IPS-18a (cell line): ENCODE data around the gene PLAA.

Experiments used
- H3K27ac ChIP-seq: one replicate; pipeline ENCODE4 v1.5.1; 2013; ENCODE audit warnings: low read length
- H3K27me3 ChIP-seq: one replicate; pipeline ENCODE4 v1.6.1; 2013; ENCODE audit warnings: mild to moderate bottlenecking, low read length; ENCODE audit not compliant: control insufficient read depth, insufficient read depth
- H3K36me3 ChIP-seq: one replicate; pipeline ENCODE4 v1.6.1; 2013; ENCODE audit warnings: low read depth, low read length; ENCODE audit not compliant: control insufficient read depth
- H3K4me1 ChIP-seq: one replicate; pipeline ENCODE4 v1.6.1; 2013; ENCODE audit warnings: low read depth, low read length; ENCODE audit not compliant: control insufficient read depth
- H3K4me3 ChIP-seq: one replicate; pipeline ENCODE4 v1.5.1; 2013; ENCODE audit warnings: low read length
- H3K9ac ChIP-seq: one replicate; pipeline ENCODE4 v1.6.1; 2013; ENCODE audit warnings: mild to moderate bottlenecking, low read length, moderate library complexity
- H3K9me3 ChIP-seq: one replicate; pipeline ENCODE4 v1.6.1; 2013; ENCODE audit warnings: low read depth, low read length; ENCODE audit not compliant: control insufficient read depth

The PLAA gene

GRCh38 chr9:26946753-26947727 lies at the start of gene PLAA:
Gene PLAA, minus strand, starts transcription at chr9:26947242. Its CDS starts 197 bp downstream, at chr9:26947045.
- H3K9me3 ChIP-seq = no peaks in the 10 kb centered on the region
- H3K36me3 ChIP-seq = no peaks in the 10 kb centered on the region
- peak within 1 kb of the TSS; percentile 74 for H3K27ac ChIP-seq
- peak within 1 kb of the TSS; percentile 87 for H3K9ac ChIP-seq
- H3K27me3 ChIP-seq = no peaks in the 10 kb centered on the region
- H3K4me3 ChIP-seq = peak within 1 kb of the TSS; percentile 75
- peaks cover 8% of the 10 kb centered on the region for H3K4me1 ChIP-seq

GRCh38 chr9:26995810-26996209 lies 48.8 kb upstream of the PLAA start:
- no peak overlapping the region for H3K9ac ChIP-seq
- H3K9me3 ChIP-seq = no peaks in the 10 kb centered on the region
- H3K4me1 ChIP-seq = no peaks in the 10 kb centered on the region

GRCh38 chr9:26983340-26983739 lies 36.3 kb upstream of the PLAA start:
- no peaks in the 10 kb centered on the region for H3K4me1 ChIP-seq
- no peaks in the 10 kb centered on the region for H3K27me3 ChIP-seq
- H3K27ac ChIP-seq = no peak overlapping the region
- H3K9me3 ChIP-seq = no peaks in the 10 kb centered on the region
- H3K36me3 ChIP-seq = peaks cover 8% of the 10 kb centered on the region
- H3K9ac ChIP-seq = no peak overlapping the region
- no peak overlapping the region for H3K4me3 ChIP-seq

More at GRCh38 chr9:26995810-26996209, 48.8 kb upstream of the PLAA start:
- H3K27ac ChIP-seq = no peak overlapping the region
- H3K36me3 ChIP-seq = peaks cover 2% of the 10 kb centered on the region
- no peaks in the 10 kb centered on the region for H3K27me3 ChIP-seq
- no peak overlapping the region for H3K4me3 ChIP-seq

GRCh38 chr9:26975728-26976707 lies 29.0 kb upstream of the PLAA start:
- Histone ChIP-seq H3K36me3 (no peaks in the 10 kb centered on the region), H3K9me3 (no peaks in the 10 kb centered on the region), H3K9ac (peak overlapping the region; percentile 57), H3K4me1 (peaks cover 26% of the 10 kb centered on the region), H3K27me3 (no peaks in the 10 kb centered on the region), H3K27ac (peak overlapping the region; percentile 79), H3K4me3 (peak overlapping the region; percentile 12)

GRCh38 chr9:26974927-26975326 lies 27.9 kb upstream of the PLAA start:
- Histone ChIP-seq H3K27me3 (no peaks in the 10 kb centered on the region), H3K4me3 (no peak overlapping the region), H3K36me3 (no peaks in the 10 kb centered on the region), H3K4me1 (peaks cover 26% of the 10 kb centered on the region), H3K27ac (peak overlapping the region; percentile 14), H3K9me3 (no peaks in the 10 kb centered on the region), H3K9ac (peak overlapping the region; percentile 57)

GRCh38 chr9:26973989-26974388 lies 26.9 kb upstream of the PLAA start:
- Histone ChIP-seq H3K9me3 (no peaks in the 10 kb centered on the region), H3K36me3 (no peaks in the 10 kb centered on the region), H3K9ac (no peak overlapping the region), H3K4me3 (no peak overlapping the region), H3K27me3 (no peaks in the 10 kb centered on the region), H3K27ac (no peak overlapping the region), H3K4me1 (peaks cover 26% of the 10 kb centered on the region)

- peaks cover 25% of the 10 kb centered on the region for H3K4me1 ChIP-seq
- H3K4me3 ChIP-seq = no peak overlapping the region
- no peaks in the 10 kb centered on the region for H3K9me3 ChIP-seq
- H3K27ac ChIP-seq = no peak overlapping the region
- no peak overlapping the region for H3K9ac ChIP-seq
- no peaks in the 10 kb centered on the region for H3K27me3 ChIP-seq
- no peaks in the 10 kb centered on the region for H3K36me3 ChIP-seq
Observed at GRCh38 chr9:26971721-26972120, 24.7 kb upstream of the PLAA start.

GRCh38 chr9:26956860-26957233 lies 9.8 kb upstream of the PLAA start:
- Histone ChIP-seq H3K27me3 (no peaks in the 10 kb centered on the region), H3K27ac (peak overlapping the region; percentile 87), H3K4me3 (peak overlapping the region; percentile 70), H3K4me1 (peaks cover 15% of the 10 kb centered on the region), H3K9ac (peak overlapping the region; percentile 76), H3K36me3 (no peaks in the 10 kb centered on the region), H3K9me3 (no peaks in the 10 kb centered on the region)

- H3K27me3 ChIP-seq = no peaks in the 10 kb centered on the region
- H3K36me3 ChIP-seq = no peaks in the 10 kb centered on the region
- peak within 1 kb of the TSS; percentile 76 for H3K9ac ChIP-seq
- H3K9me3 ChIP-seq = no peaks in the 10 kb centered on the region
- peaks cover 15% of the 10 kb centered on the region for H3K4me1 ChIP-seq
- H3K4me3 ChIP-seq = peak within 1 kb of the TSS; percentile 70
- peak within 1 kb of the TSS; percentile 87 for H3K27ac ChIP-seq
Observed at GRCh38 chr9:26955921-26956859, 9.1 kb upstream of the PLAA start, which contains the start of gene IFT74. Gene IFT74, plus strand, starts transcription at chr9:26956412. Its CDS starts 5,556 bp downstream, at chr9:26961968.

GRCh38 chr9:26955222-26955903 lies 8.3 kb upstream of the PLAA start:
- no peak overlapping the region for H3K27ac ChIP-seq

More at GRCh38 chr9:26955222-26955903, 8.3 kb upstream of the PLAA start:
- no peaks in the 10 kb centered on the region for H3K36me3 ChIP-seq
- H3K27me3 ChIP-seq = no peaks in the 10 kb centered on the region
- H3K4me3 ChIP-seq = peak overlapping the region; percentile 70
- peaks cover 15% of the 10 kb centered on the region for H3K4me1 ChIP-seq
- H3K9ac ChIP-seq = peak overlapping the region; percentile 76
- H3K9me3 ChIP-seq = no peaks in the 10 kb centered on the region
